CD4-positive, alpha-beta T cell treated with Interferon alpha-2 for 1 hour (primary cell): ENCODE results near the gene DRC1.

Source experiments
- DNase-seq, 2 donors: peaks; one replicate each; pipeline ENCODE4 v3.0.0-alpha.2; 2020 to 2022

The DRC1 gene

GRCh38 chr2:26449278-26450030, 47.7 kb downstream of the DRC1 start:
- no peak for DNase-seq

- no peak for DNase-seq
These were observed 48.4 kb downstream of the DRC1 start for GRCh38 chr2:26450031-26450635.

GRCh38 chr2:26451700-26452099, 50.0 kb downstream of the DRC1 start:
- DNase-seq: no peak

GRCh38 chr2:26453421-26454329, 52.0 kb downstream of the DRC1 start:
- DNase-seq: no peak

GRCh38 chr2:26454561-26455001, 52.9 kb downstream of the DRC1 start:
- DNase-seq: no peak

GRCh38 chr2:26455037-26455669, 53.4 kb downstream of the DRC1 start:
- no peak for DNase-seq

GRCh38 chr2:26455670-26456439, 54.1 kb downstream of the DRC1 start:
- peak in 1 of 2 donors; percentile 8 for DNase-seq

- no peak for DNase-seq
These were observed 54.9 kb downstream of the DRC1 start for GRCh38 chr2:26456440-26457250.

GRCh38 chr2:26457251-26457666, 55.5 kb downstream of the DRC1 start:
- DNase-seq: no peak

- no peak for DNase-seq
These were observed 56.1 kb downstream of the DRC1 start for GRCh38 chr2:26457695-26458364.

GRCh38 chr2:26458365-26459042, 56.8 kb downstream of the DRC1 start:
- DNase-seq: no peak

- DNase-seq: no peak
These were observed 58.4 kb downstream of the DRC1 start for GRCh38 chr2:26459991-26460612.

GRCh38 chr2:26460613-26461031, 58.9 kb downstream of the DRC1 start:
- no peak for DNase-seq

GRCh38 chr2:26461601-26462023, 59.9 kb downstream of the DRC1 start:
- no peak for DNase-seq

- DNase-seq: no peak
These were observed 60.4 kb downstream of the DRC1 start for GRCh38 chr2:26462100-26462499.

- no peak for DNase-seq
These were observed 61.0 kb downstream of the DRC1 start for GRCh38 chr2:26462511-26463243.

- DNase-seq: no peak
These were observed 61.8 kb downstream of the DRC1 start for GRCh38 chr2:26463244-26464192.
